Measurements from ENCODE around the gene SERPINE1. TPM values are rescaled to one million over a fixed set of nuclear protein-coding genes. Genes with fewer than 3 reads are reported as not detected.

The SERPINE1 gene
- total RNA-seq, 1 donor from 2014 or later: 1.5 TPM

DNA sequence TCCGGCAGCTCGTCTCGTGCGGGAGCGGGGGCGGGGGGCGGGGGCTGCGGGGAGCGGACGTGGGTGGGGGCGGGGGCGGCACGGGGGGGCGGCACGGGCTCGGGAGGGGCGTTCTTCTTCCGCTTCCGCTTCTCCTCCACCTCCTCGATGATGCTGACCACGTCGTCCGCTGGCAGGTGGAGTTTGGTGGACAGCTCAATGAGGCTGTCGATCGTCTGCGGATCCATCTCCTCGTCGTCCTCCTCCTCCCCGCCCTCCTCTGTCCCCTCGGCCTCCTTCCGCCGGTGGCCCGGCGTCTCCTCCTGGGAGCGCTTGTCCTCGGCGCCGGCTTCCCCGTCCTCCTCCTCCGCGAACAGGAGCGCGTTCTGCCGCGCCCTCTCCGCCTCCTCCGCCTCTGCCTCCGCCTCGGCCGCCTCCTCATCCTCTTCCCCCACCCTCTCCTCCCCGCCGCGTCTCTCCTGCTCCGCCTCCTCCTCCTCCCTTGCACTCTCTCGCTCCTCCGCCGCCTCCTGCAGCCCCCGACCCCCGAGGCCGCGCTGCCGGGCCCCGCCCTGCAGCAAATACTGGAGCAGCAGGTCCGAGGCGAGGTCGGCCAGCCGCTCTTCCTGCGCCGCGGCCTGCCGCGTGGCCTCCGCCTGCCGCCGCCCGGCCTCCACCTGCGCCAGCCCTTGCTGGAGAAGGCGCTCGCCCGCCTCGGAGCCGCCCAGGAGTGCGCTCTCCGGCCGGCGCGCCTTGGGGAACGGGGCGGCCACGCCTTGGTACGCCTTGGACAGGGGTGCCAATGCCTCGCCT lies 36.6 kb downstream of the SERPINE1 start:
- peak overlapping the region; percentile 86 for H3K4me3 Mint-ChIP-seq
- H3K27me3 Mint-ChIP-seq: peaks cover 42% of the 10 kb centered on the region
- H3K4me1 Mint-ChIP-seq (ENCODE audit: unreplicated experiment): peaks cover 27% of the 10 kb centered on the region
- TF ChIP-seq CTCF (conservative IDR thresholded peaks at IDR 0.05): no peak
- no peak for DNase-seq (ENCODE audit: extremely low spot score, unreplicated experiment)
- no peaks in the 10 kb centered on the region for H3K9me3 Mint-ChIP-seq
- H3K36me3 Mint-ChIP-seq: peaks cover under 1% of the 10 kb centered on the region
- no peak overlapping the region for H3K27ac Mint-ChIP-seq

GRCh38 chr7:101164071-101164840 lies 37.4 kb downstream of the SERPINE1 start:
- peak overlapping the region; percentile 86 for H3K4me3 Mint-ChIP-seq
- H3K27ac Mint-ChIP-seq: no peak overlapping the region
- peaks cover 49% of the 10 kb centered on the region for H3K27me3 Mint-ChIP-seq
- H3K9me3 Mint-ChIP-seq: no peaks in the 10 kb centered on the region
- H3K36me3 Mint-ChIP-seq: no peaks in the 10 kb centered on the region
- no peak for TF ChIP-seq CTCF (conservative IDR thresholded peaks at IDR 0.05)
- DNase-seq (ENCODE audit: extremely low spot score, unreplicated experiment): no peak
- peaks cover 29% of the 10 kb centered on the region for H3K4me1 Mint-ChIP-seq (ENCODE audit: unreplicated experiment)

- Mint-ChIP-seq H3K4me3 (peak within 1 kb of the TSS; percentile 86), H3K4me1 (ENCODE audit: unreplicated experiment) (peaks cover 35% of the 10 kb centered on the region), H3K27ac (peak within 1 kb of the TSS; percentile 74), H3K27me3 (peaks cover 59% of the 10 kb centered on the region), H3K9me3 (no peaks in the 10 kb centered on the region), H3K36me3 (no peaks in the 10 kb centered on the region)
- no peak for TF ChIP-seq CTCF (conservative IDR thresholded peaks at IDR 0.05)
- DNase-seq (ENCODE audit: extremely low spot score, unreplicated experiment): peak; percentile 93
These were observed 38.4 kb downstream of the SERPINE1 start, which contains the start of gene VGF for GRCh38 chr7:101165075-101165957. TSS of gene VGF (minus strand) at chr7:101165569. CDS start at chr7:101164843, 726 bp downstream.

DNA sequence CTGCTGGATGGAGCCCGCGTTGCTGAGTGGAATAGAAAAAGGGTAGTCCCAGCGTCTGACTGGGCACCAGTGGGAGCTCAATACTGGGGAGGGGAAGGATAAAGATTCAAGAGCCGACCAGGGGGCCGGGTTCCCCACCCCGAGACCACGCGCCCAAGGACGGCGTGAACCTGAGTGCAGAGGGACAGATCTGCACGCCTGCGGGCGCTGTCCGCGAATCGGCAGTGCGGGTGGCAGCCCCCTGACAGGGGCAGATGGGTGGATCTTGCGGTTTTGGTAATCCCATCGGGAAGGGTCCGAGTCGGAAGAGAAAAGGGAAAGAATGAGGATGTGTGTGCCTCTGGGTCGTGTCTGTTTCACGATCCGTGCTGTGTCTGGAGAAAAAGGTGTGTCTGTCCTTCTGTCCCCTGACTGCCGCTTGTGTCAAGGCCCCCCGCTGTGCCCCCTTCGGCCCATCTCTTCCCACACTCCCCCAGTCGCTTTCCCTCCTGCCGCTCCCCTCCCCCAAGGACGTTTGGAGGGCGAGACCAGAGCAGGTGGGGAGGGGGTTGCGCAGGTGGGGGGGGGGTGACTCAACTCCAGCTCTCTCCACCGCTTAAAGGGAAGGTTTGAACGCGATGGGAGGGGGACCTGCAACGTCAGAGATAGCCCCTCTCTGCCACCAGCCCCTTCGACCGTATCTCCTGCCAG lies 39.2 kb downstream of the SERPINE1 start:
- Mint-ChIP-seq H3K4me1 (ENCODE audit: unreplicated experiment) (peaks cover 36% of the 10 kb centered on the region), H3K9me3 (no peaks in the 10 kb centered on the region), H3K27me3 (peaks cover 67% of the 10 kb centered on the region), H3K27ac (peak overlapping the region; percentile 74), H3K4me3 (peak overlapping the region; percentile 86), H3K36me3 (no peaks in the 10 kb centered on the region)
- TF ChIP-seq CTCF (conservative IDR thresholded peaks at IDR 0.05): no peak
- no peak for DNase-seq (ENCODE audit: extremely low spot score, unreplicated experiment)

GRCh38 chr7:101166648-101166908 lies 39.7 kb downstream of the SERPINE1 start:
- Mint-ChIP-seq H3K4me3 (no peak overlapping the region), H3K27me3 (peaks cover 72% of the 10 kb centered on the region), H3K9me3 (no peaks in the 10 kb centered on the region), H3K4me1 (ENCODE audit: unreplicated experiment) (peaks cover 36% of the 10 kb centered on the region), H3K27ac (no peak overlapping the region), H3K36me3 (no peaks in the 10 kb centered on the region)
- no peak for DNase-seq (ENCODE audit: extremely low spot score, unreplicated experiment)
- TF ChIP-seq CTCF (conservative IDR thresholded peaks at IDR 0.05): no peak

Measured in type B pancreatic cell (in vitro differentiated cells).